BE2C (cell line): Measurements from ENCODE around the gene AOC1.

Experiments used
- DNase-seq: peaks from one replicate; pipeline ENCODE4 v3.0.0-alpha.2; 2020
- H3K27me3 ChIP-seq: fragments of 250-450 bp; sonication (Bioruptor Pico); 2 replicates; pipeline ENCODE4 v1.5.1; 2020; ENCODE audit warnings: mild to moderate bottlenecking
- H3K36me3 ChIP-seq: fragments of 250-450 bp; sonication (Bioruptor Pico); 2 replicates; pipeline ENCODE4 v1.5.1; 2020; ENCODE audit warnings: mild to moderate bottlenecking
- H3K4me1 ChIP-seq: fragments of 250-450 bp; sonication (Bioruptor Pico); 2 replicates; pipeline ENCODE4 v1.5.1; 2020
- H3K4me3 ChIP-seq: 2 replicates; pipeline ENCODE4 v1.5.1; 2011; ENCODE audit warnings: low read depth, low read length
- H3K9me3 ChIP-seq: fragments of 250-450 bp; sonication (Bioruptor Pico); 2 replicates; pipeline ENCODE4 v1.5.1; 2020
- TF ChIP-seq, protein P1 (sequence below): IDR thresholded peaks from 2 replicates; pipeline ENCODE4 v1.5.1; 2012; ENCODE audit warnings: mild to moderate bottlenecking, low read depth, low read length

AOC1 gene

DNA sequence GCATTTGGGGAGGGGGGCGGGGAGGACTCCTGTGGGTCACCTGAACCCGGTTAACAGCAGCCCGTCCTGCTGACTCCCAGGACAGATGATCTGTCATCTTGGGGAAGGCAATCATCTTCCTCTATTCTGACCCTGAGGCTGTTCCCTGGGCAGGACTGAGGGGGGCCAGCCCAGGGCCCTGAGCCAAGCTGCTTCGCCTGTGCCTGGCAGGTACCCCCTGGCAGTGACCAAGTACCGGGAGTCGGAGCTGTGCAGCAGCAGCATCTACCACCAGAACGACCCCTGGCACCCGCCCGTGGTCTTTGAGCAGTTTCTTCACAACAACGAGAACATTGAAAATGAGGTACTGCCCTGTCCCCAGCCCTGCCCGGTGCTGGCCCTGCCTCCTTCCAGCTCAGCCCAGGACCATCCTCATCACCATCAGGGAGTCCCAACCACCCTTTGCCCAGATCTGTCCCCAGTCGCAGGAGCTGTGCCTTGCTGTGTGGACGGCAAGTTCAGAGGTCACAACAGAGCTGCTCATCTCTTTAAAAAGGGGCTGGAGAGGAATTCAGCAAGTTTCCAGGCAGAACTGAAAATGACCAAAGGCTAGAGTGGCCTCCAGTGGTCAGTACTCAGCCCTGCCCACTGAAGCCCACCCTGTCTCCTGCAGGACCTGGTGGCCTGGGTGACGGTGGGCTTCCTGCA lies 8.1 kb downstream of the AOC1 start:
- Histone ChIP-seq H3K9me3 (no peaks in the 10 kb centered on the region), H3K4me1 (no peaks in the 10 kb centered on the region), H3K27me3 (no peaks in the 10 kb centered on the region), H3K4me3 (no peak overlapping the region), H3K36me3 (no peaks in the 10 kb centered on the region)
- DNase-seq, result no peak
- TF ChIP-seq, protein P1, sequence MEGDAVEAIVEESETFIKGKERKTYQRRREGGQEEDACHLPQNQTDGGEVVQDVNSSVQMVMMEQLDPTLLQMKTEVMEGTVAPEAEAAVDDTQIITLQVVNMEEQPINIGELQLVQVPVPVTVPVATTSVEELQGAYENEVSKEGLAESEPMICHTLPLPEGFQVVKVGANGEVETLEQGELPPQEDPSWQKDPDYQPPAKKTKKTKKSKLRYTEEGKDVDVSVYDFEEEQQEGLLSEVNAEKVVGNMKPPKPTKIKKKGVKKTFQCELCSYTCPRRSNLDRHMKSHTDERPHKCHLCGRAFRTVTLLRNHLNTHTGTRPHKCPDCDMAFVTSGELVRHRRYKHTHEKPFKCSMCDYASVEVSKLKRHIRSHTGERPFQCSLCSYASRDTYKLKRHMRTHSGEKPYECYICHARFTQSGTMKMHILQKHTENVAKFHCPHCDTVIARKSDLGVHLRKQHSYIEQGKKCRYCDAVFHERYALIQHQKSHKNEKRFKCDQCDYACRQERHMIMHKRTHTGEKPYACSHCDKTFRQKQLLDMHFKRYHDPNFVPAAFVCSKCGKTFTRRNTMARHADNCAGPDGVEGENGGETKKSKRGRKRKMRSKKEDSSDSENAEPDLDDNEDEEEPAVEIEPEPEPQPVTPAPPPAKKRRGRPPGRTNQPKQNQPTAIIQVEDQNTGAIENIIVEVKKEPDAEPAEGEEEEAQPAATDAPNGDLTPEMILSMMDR, result no peak

DNA sequence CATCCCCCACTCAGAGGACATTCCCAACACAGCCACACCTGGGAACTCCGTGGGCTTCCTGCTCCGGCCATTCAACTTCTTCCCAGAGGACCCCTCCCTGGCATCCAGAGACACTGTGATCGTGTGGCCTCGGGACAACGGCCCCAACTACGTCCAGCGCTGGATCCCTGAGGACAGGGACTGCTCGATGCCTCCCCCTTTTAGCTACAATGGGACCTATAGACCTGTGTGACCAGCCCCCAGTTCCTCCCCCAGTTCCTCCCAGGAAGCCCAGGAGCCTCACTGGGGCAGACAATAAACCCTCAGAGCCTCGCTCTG lies 8.6 kb downstream of the AOC1 start:
- H3K4me3 ChIP-seq, result no peak overlapping the region
- H3K9me3 ChIP-seq, result no peaks in the 10 kb centered on the region
- no peak for DNase-seq
- no peaks in the 10 kb centered on the region for H3K36me3 ChIP-seq
- no peaks in the 10 kb centered on the region for H3K4me1 ChIP-seq
- TF ChIP-seq, protein P1, result no peak
- H3K27me3 ChIP-seq, result no peaks in the 10 kb centered on the region

DNA sequence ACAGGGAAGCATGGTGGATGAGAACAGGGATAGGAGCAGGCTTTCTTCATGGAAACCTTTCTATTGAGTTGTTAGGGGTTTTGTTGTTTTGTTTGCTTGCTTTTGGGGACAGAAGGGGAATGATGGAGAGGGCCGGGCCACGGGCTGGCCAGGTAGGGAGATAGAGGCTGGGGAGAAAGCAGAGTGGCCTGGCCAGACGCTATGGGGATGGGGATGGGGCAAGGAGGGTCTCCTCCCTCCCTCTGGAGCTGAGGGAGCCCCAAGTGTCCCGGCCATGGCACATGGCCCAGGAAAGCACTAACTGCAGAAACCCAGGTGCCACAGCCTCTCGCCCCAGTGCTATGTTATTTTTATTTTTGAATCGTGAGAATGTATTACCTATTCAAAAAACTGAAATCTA lies 10.0 kb downstream of the AOC1 start:
- no peaks in the 10 kb centered on the region for H3K36me3 ChIP-seq
- DNase-seq, result no peak
- H3K27me3 ChIP-seq, result no peaks in the 10 kb centered on the region
- H3K9me3 ChIP-seq, result no peaks in the 10 kb centered on the region
- H3K4me3 ChIP-seq, result no peak overlapping the region
- TF ChIP-seq, protein P1, result no peak
- no peaks in the 10 kb centered on the region for H3K4me1 ChIP-seq

DNA sequence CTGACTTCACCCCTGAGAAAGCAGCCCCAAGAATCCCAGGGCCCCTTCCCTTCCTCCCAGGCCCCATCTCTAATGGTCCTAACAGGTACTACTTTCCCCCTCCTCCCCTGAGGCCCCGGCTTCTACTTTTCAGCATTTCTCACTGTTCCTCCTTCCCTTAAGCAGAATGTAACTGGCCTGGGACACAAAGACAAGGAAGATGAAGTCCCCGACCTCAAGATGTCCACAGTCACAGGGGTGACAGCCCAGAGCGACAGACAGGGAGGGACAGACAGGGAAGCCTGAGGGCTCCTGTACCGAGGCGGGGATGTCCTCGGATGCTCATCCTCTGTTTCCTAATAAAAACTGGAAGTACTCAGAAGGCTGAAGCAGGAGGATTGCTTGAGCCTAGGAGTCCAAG lies 11.6 kb downstream of the AOC1 start:
- H3K27me3 ChIP-seq, result no peaks in the 10 kb centered on the region
- no peaks in the 10 kb centered on the region for H3K4me1 ChIP-seq
- H3K9me3 ChIP-seq, result no peaks in the 10 kb centered on the region
- H3K4me3 ChIP-seq, result no peak overlapping the region
- no peaks in the 10 kb centered on the region for H3K36me3 ChIP-seq
- TF ChIP-seq, protein P1, result no peak
- no peak for DNase-seq

DNA sequence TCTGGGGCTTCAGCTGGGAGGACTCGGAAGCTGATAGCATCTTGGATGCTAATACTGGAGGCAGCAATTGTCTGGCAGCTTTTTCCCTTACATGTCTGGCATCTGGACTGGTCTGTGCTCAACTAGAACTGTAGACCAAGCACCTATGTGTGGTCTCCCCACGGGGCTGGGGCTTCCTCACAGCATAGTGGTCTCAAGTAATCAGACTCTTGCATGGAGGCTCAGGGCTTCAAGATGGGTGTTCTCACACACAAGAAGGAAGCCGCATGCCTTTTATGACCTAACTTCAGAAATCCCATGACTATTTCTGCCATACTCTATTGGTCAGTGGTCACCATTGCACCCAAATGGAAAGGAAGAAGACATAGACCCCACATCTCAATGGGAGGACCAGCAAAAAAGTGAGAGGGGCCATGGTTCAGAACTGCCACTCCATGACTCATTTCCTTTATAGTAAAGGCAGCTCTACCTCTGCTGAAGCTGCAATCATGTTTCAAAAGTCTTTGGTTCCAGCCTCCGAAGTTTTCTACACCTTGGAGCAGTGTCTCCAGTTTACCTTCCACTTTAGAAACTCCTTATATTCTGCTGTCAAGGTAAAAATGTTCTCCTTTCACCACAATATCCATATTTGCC lies 14.7 kb downstream of the AOC1 start:
- H3K9me3 ChIP-seq, result no peaks in the 10 kb centered on the region
- no peaks in the 10 kb centered on the region for H3K27me3 ChIP-seq
- H3K4me1 ChIP-seq, result no peaks in the 10 kb centered on the region
- TF ChIP-seq, protein P1, result no peak
- H3K36me3 ChIP-seq, result no peaks in the 10 kb centered on the region
- no peak for DNase-seq
- H3K4me3 ChIP-seq, result no peak overlapping the region

DNA sequence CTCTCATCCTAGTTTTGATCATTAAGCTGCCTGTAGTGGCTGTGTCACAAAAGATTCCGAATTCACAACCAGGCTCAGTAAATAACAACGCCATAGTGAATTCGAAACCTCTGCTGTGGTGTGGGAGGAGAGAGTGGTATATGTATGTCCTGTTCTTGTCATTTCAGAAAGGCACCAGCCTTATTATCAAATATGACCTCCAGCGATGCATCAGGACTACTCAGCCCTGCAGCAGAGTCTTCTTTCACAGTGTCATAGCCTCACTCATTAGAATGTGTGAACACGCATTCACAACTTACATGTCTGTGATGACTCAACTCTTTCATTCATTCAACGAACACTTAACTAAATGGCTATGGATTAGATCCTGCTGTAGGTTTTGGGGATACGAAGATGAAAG lies 15.3 kb downstream of the AOC1 start:
- no peaks in the 10 kb centered on the region for H3K36me3 ChIP-seq
- TF ChIP-seq, protein P1, result no peak
- H3K27me3 ChIP-seq, result no peaks in the 10 kb centered on the region
- no peaks in the 10 kb centered on the region for H3K4me1 ChIP-seq
- no peaks in the 10 kb centered on the region for H3K9me3 ChIP-seq
- DNase-seq, result no peak
- H3K4me3 ChIP-seq, result no peak overlapping the region
